K562 (cell line): ENCODE results near the gene TXNIP. TPM values are rescaled to one million over a fixed set of nuclear protein-coding genes. Genes with fewer than 3 reads are reported as not detected.

Experiments
- HDAC6 ChIP-seq: IDR thresholded peaks from 2 replicates; pipeline ENCODE4 v1.6.1; 2012; ENCODE audit warnings: low read depth, mild to moderate bottlenecking, control low read depth, inconsistent platforms, low read length, moderate library complexity
- RB1 ChIP-seq: fragments of 450-650 bp; IDR thresholded peaks from 2 replicates; pipeline ENCODE4 v1.6.1; 2017; ENCODE audit warnings: low read depth, mild to moderate bottlenecking
- RBM15 ChIP-seq: fragments of 200-400 bp; formaldehyde crosslinking; IDR thresholded peaks from 2 replicates; pipeline ENCODE4 v1.6.1; 2018; ENCODE audit warnings: mild to moderate bottlenecking, low read length, moderate library complexity; ENCODE audit not compliant: insufficient read depth
- RNF2 ChIP-seq: sonication (generic); IDR thresholded peaks from 2 replicates; pipeline ENCODE4 v1.6.1; 2016
- ZNF165 ChIP-seq: fragments of 250-450 bp; sonication (Bioruptor Pico); IDR thresholded peaks from 2 replicates; pipeline ENCODE4 v1.4.0; 2020; ENCODE audit warnings: borderline replicate concordance
- ZNF316 ChIP-seq: fragments of 450-650 bp; IDR thresholded peaks from 2 replicates; pipeline ENCODE4 v1.6.1; 2016
- ZNF436 ChIP-seq: fragments of 250-450, 450-650 bp; sonication (Bioruptor Pico); formaldehyde crosslinking; IDR thresholded peaks from 2 replicates; pipeline ENCODE4 v1.7.0; 2020; ENCODE audit warnings: mild to moderate bottlenecking
- polyA plus RNA-seq, 8 experiments: library from polyadenylated mRNA; depleted of rRNA in 4 of 8; stranded (reverse) in 5 of 8; unstranded in 3 of 8; fragments of >200 nt; fragmentation: Nextera tagmentation in 2 of 8; fragmentation: Illumina TruSeq in 1 of 8; extraction: Ambion mirVana in 2 of 8; extraction: Trizol in 1 of 8; gene quantifications; 2 replicates each; pipeline versions ENCODE4 v1.2.1 to v1.2.3, GENCODE V29; 2011 to 2014; ENCODE audit warnings: inconsistent platforms in 1 of 8, missing spikeins in 1 of 8
- total RNA-seq, 7 experiments: library from RNA; depleted of rRNA in 6 of 7; stranded (reverse); fragments of >200 nt in 6 of 7; fragmentation: Illumina TruSeq in 2 of 7; extraction: Trizol in 2 of 7; gene quantifications; 2 replicates each; pipeline versions ENCODE4 v1.2.1 to v1.2.3, GENCODE V29; 2011 to 2021; ENCODE audit warnings: low replicate concordance in 1 of 7
- TF ChIP-seq, protein P1 (sequence below), 2 experiments: IDR thresholded peaks in 1 of 2; conservative IDR thresholded peaks in 1 of 2; 2 replicates each; pipeline ENCODE4 v1.6.1; 2016; ENCODE audit warnings: low read depth in 2 of 2, mild to moderate bottlenecking in 1 of 2, missing compliant biosample characterization in 1 of 2, missing genetic modification characterization in 1 of 2, moderate library complexity in 1 of 2
- TF ChIP-seq, protein P2 (sequence below), 2 experiments: fragments of 450-650 bp in 1 of 2; sonication (generic) in 1 of 2; formaldehyde crosslinking; conservative IDR thresholded peaks; 2 replicates each; pipeline versions ENCODE4 v1.4.0 to v1.8.1; 2020 to 2022; ENCODE audit warnings: mild to moderate bottlenecking in 1 of 2, missing genetic modification reagents in 1 of 2
- TF ChIP-seq, protein P3 (sequence below): fragments of 450-650 bp; IDR thresholded peaks from 2 replicates; pipeline ENCODE4 v1.6.1; 2017; ENCODE audit warnings: antibody characterized with exemption, mild to moderate bottlenecking
- TF ChIP-seq, protein P4 (sequence below): fragments of 450-650 bp; formaldehyde crosslinking; IDR thresholded peaks from 2 replicates; pipeline ENCODE4 v1.4.0; 2020; ENCODE audit warnings: mild to moderate bottlenecking
- TF ChIP-seq, protein P5 (sequence below), 3 experiments: IDR thresholded peaks in 2 of 3; conservative IDR thresholded peaks in 1 of 3; 2 replicates each; pipeline ENCODE4 v1.5.1; 2011 to 2012; ENCODE audit warnings: low read length in 3 of 3, mild to moderate bottlenecking in 3 of 3, control low read depth in 2 of 3, improper control_type of control experiment in 1 of 3, inconsistent platforms in 1 of 3, low read depth in 1 of 3, mixed read lengths in 1 of 3, moderate library complexity in 1 of 3; ENCODE audit not compliant: insufficient read depth in 2 of 3
- TF ChIP-seq, protein P6 (sequence below): fragments of 250-450 bp; sonication (Bioruptor Pico); IDR thresholded peaks from 2 replicates; pipeline ENCODE4 v1.4.0; 2020; ENCODE audit warnings: mild to moderate bottlenecking, moderate library complexity

Gene TXNIP
- total and polyA plus RNA-seq, 9 of the 15 experiments (the other 6 are each of a cell fraction or from before 2014, with no cell fraction given) = 120 to 499 (median 257) TPM

DNA sequence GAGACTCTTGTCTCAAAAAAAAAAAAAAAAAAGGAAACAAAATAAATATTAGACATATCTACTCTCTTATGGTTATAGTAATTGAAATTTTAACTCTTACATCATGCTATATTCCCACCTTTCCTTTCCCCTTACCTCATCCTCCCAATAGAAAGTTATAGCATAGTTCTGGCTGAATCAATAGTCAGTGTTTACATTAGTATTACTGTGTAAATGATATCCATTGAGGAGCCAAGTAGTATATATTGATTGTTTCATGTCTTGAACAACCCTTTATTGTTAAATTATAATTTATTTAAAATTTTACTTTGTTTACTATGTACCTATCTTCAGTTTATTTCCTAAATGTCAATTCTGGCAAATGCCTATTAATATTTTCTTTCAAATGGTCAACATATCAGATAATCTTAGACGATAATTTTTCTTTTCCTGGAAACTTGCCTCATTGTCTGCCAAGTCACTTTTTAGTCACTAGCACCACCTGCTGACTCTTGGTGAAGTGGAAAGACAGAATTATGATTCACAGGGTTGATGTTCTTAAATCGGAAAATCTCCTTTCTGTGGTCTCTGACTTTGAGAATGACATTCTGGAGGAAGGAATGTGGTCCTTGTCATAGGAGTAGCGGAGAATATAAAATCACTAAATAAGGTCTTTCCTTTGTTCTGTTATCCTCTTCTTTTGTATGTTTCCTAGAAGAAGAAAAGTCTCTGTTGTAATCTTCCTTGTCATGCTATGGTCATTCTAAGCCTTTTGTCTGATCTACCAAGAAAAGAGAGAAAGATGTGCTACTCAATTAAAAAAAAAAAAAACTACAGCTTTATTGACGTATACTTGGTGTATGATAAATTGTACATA is 16.6 kb upstream of the TXNIP start (continued):
- TF ChIP-seq, protein P1, sequence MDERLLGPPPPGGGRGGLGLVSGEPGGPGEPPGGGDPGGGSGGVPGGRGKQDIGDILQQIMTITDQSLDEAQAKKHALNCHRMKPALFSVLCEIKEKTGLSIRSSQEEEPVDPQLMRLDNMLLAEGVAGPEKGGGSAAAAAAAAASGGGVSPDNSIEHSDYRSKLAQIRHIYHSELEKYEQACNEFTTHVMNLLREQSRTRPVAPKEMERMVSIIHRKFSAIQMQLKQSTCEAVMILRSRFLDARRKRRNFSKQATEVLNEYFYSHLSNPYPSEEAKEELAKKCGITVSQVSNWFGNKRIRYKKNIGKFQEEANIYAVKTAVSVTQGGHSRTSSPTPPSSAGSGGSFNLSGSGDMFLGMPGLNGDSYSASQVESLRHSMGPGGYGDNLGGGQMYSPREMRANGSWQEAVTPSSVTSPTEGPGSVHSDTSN (CRISPR knock-in tag; IDR thresholded peaks at IDR 0.05; ENCODE audit: low read depth) = no peak
- TF ChIP-seq, protein P1 (tag; conservative IDR thresholded peaks at IDR 0.05; ENCODE audit: low read depth) = no peak
- TF ChIP-seq ZNF436 (CRISPR knock-in tag) = no peak
- TF ChIP-seq RB1 = peak; percentile 43; the same call in 1 of the 2 replicates
- TF ChIP-seq, protein P2, sequence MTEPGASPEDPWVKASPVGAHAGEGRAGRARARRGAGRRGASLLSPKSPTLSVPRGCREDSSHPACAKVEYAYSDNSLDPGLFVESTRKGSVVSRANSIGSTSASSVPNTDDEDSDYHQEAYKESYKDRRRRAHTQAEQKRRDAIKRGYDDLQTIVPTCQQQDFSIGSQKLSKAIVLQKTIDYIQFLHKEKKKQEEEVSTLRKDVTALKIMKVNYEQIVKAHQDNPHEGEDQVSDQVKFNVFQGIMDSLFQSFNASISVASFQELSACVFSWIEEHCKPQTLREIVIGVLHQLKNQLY (CRISPR knock-in tag; conservative IDR thresholded peaks at IDR 0.05) = no peak
- TF ChIP-seq, protein P3, sequence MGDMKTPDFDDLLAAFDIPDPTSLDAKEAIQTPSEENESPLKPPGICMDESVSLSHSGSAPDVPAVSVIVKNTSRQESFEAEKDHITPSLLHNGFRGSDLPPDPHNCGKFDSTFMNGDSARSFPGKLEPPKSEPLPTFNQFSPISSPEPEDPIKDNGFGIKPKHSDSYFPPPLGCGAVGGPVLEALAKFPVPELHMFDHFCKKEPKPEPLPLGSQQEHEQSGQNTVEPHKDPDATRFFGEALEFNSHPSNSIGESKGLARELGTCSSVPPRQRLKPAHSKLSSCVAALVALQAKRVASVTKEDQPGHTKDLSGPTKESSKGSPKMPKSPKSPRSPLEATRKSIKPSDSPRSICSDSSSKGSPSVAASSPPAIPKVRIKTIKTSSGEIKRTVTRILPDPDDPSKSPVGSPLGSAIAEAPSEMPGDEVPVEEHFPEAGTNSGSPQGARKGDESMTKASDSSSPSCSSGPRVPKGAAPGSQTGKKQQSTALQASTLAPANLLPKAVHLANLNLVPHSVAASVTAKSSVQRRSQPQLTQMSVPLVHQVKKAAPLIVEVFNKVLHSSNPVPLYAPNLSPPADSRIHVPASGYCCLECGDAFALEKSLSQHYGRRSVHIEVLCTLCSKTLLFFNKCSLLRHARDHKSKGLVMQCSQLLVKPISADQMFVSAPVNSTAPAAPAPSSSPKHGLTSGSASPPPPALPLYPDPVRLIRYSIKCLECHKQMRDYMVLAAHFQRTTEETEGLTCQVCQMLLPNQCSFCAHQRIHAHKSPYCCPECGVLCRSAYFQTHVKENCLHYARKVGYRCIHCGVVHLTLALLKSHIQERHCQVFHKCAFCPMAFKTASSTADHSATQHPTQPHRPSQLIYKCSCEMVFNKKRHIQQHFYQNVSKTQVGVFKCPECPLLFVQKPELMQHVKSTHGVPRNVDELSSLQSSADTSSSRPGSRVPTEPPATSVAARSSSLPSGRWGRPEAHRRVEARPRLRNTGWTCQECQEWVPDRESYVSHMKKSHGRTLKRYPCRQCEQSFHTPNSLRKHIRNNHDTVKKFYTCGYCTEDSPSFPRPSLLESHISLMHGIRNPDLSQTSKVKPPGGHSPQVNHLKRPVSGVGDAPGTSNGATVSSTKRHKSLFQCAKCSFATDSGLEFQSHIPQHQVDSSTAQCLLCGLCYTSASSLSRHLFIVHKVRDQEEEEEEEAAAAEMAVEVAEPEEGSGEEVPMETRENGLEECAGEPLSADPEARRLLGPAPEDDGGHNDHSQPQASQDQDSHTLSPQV = peak; percentile 44; the same call in 1 of the 2 replicates
- no peak for TF ChIP-seq HDAC6
- TF ChIP-seq ZNF316 = no peak
- no peak for TF ChIP-seq ZNF165 (CRISPR knock-in tag)
- TF ChIP-seq, protein P4, sequence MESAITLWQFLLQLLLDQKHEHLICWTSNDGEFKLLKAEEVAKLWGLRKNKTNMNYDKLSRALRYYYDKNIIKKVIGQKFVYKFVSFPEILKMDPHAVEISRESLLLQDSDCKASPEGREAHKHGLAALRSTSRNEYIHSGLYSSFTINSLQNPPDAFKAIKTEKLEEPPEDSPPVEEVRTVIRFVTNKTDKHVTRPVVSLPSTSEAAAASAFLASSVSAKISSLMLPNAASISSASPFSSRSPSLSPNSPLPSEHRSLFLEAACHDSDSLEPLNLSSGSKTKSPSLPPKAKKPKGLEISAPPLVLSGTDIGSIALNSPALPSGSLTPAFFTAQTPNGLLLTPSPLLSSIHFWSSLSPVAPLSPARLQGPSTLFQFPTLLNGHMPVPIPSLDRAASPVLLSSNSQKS (CRISPR knock-in tag) = no peak
- TF ChIP-seq, protein P5, sequence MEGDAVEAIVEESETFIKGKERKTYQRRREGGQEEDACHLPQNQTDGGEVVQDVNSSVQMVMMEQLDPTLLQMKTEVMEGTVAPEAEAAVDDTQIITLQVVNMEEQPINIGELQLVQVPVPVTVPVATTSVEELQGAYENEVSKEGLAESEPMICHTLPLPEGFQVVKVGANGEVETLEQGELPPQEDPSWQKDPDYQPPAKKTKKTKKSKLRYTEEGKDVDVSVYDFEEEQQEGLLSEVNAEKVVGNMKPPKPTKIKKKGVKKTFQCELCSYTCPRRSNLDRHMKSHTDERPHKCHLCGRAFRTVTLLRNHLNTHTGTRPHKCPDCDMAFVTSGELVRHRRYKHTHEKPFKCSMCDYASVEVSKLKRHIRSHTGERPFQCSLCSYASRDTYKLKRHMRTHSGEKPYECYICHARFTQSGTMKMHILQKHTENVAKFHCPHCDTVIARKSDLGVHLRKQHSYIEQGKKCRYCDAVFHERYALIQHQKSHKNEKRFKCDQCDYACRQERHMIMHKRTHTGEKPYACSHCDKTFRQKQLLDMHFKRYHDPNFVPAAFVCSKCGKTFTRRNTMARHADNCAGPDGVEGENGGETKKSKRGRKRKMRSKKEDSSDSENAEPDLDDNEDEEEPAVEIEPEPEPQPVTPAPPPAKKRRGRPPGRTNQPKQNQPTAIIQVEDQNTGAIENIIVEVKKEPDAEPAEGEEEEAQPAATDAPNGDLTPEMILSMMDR (IDR thresholded peaks at IDR 0.05 in 2 of 3, conservative IDR thresholded peaks at IDR 0.05 in 1 of 3; ENCODE audit: insufficient read depth in 2 of 3, low read depth in 1 of 3, low read length in 3 of 3) = peak; percentile 78 to 97 (median 82)
- TF ChIP-seq, protein P6, sequence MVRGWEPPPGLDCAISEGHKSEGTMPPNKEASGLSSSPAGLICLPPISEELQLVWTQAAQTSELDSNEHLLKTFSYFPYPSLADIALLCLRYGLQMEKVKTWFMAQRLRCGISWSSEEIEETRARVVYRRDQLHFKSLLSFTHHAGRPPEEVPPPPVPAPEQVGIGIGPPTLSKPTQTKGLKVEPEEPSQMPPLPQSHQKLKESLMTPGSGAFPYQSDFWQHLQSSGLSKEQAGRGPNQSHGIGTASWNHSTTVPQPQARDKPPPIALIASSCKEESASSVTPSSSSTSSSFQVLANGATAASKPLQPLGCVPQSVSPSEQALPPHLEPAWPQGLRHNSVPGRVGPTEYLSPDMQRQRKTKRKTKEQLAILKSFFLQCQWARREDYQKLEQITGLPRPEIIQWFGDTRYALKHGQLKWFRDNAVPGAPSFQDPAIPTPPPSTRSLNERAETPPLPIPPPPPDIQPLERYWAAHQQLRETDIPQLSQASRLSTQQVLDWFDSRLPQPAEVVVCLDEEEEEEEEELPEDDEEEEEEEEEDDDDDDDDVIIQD (CRISPR knock-in tag) = no peak
- no peak for TF ChIP-seq RBM15
- no peak for TF ChIP-seq RNF2
